ENCODE measurements around the gene PTGER1. TPM values are rescaled to one million over a fixed set of nuclear protein-coding genes. Genes with fewer than 3 reads are reported as not detected.

The PTGER1 gene
- total and polyA plus RNA-seq, 9 of the 15 experiments (the other 6 are each of a cell fraction or from before 2014, with no cell fraction given): 0.06 to 0.36 (median 0.31) TPM; not detected in 5

GRCh38 chr19:14507704-14508542 is 32.8 kb upstream of the PTGER1 start (continued):
- TF ChIP-seq ZBTB11 (CRISPR knock-in tag; IDR thresholded peaks at IDR 0.05) (no peak), TARDBP (IDR thresholded peaks at IDR 0.05) (no peak), KDM2B (CRISPR knock-in tag; IDR thresholded peaks at IDR 0.05) (no peak), CBX8 (IDR thresholded peaks at IDR 0.05; ENCODE audit: borderline replicate concordance, extremely low read depth, low read depth, low read length, poor library complexity, severe bottlenecking) (no peak), CREM (IDR thresholded peaks at IDR 0.05; ENCODE audit: low read depth) (0 out of 2 replicates have a peak, but pooled peaks have one; percentile 37), ZNF121 (CRISPR knock-in tag; conservative IDR thresholded peaks at IDR 0.05) (no peak), PHB2 (IDR thresholded peaks at IDR 0.05; ENCODE audit: low read depth) (0 out of 2 replicates have a peak, but pooled peaks have one; percentile 28), NFRKB (IDR thresholded peaks at IDR 0.05; ENCODE audit: low read depth) (no peak), USF2 (CRISPR knock-in tag; IDR thresholded peaks at IDR 0.05) (no peak), SOX6 (IDR thresholded peaks at IDR 0.05) (peak; percentile 50; the same call in 1 of the 2 replicates), TEAD4 (IDR thresholded peaks at IDR 0.05; ENCODE audit: low read length) (peak; percentile 85), TEAD4 (CRISPR knock-in tag; IDR thresholded peaks at IDR 0.05; ENCODE audit: borderline replicate concordance) (no peak), ZSCAN32 (CRISPR knock-in tag; IDR thresholded peaks at IDR 0.05) (no peak), TRIM24 (IDR thresholded peaks at IDR 0.05) (peak in 1 of 2 experiments; percentile 2; a peak in 1 of 4 replicates), TAF15 (IDR thresholded peaks at IDR 0.05; ENCODE audit: low read depth, low read length) (no peak), ZNF140 (CRISPR knock-in tag; IDR thresholded peaks at IDR 0.05) (no peak), ETV1 (tag; conservative IDR thresholded peaks at IDR 0.05; ENCODE audit: low read depth) (peak; percentile 78), RCOR1 (IDR thresholded peaks at IDR 0.05; ENCODE audit: borderline replicate concordance in 1 of 2, low read depth in 2 of 2, low read length in 2 of 2) (peak in 1 of 2 experiments; percentile 79; a peak in 2 of 4 replicates), CTBP1 (IDR thresholded peaks at IDR 0.05; ENCODE audit: borderline replicate concordance) (peak; percentile 36; the same call in 1 of the 2 replicates), MEIS2 (IDR thresholded peaks at IDR 0.05; ENCODE audit: partially characterized antibody) (peak; percentile 54), KDM5B (IDR thresholded peaks at IDR 0.05; ENCODE audit: insufficient replicate concordance, low read depth, low read length) (no peak), EP400 (IDR thresholded peaks at IDR 0.05) (no peak)
